Thoracic aorta (tissue), 2 donors: ENCODE data around the gene CRHR2. TPM values are rescaled to one million over a fixed set of nuclear protein-coding genes. Genes with fewer than 3 reads are reported as not detected.

Experiments
- ATAC-seq: fragments of 150-250 bp; one replicate; pipeline ENCODE4 v1.8.0; 2017; ENCODE audit warnings: low read depth; ENCODE audit not compliant: insufficient number of reproducible peaks, low FRiP score
- DNase-seq: peaks from one replicate; pipeline ENCODE4 v3.0.0-alpha.2; 2020; ENCODE audit warnings: low spot score
- H3K27ac ChIP-seq, 2 donors: fragments of 200-600 bp; sonication (generic); 1 replicate in 1 of 2; 2 replicates in 1 of 2; pipeline ENCODE4 v1.5.1; 2016; ENCODE audit warnings: mild to moderate bottlenecking in 2 of 2, moderate library complexity in 2 of 2
- H3K27me3 ChIP-seq: fragments of 200-600 bp; sonication (generic); replicated peaks from 2 replicates; pipeline ENCODE4 v1.6.0; 2016; ENCODE audit warnings: mild to moderate bottlenecking; ENCODE audit not compliant: insufficient read depth
- H3K36me3 ChIP-seq: fragments of 200-600 bp; sonication (generic); one replicate; pipeline ENCODE4 v1.5.1; 2016
- H3K4me1 ChIP-seq, 2 donors: fragments of 200-600 bp; sonication (generic); 1 replicate in 1 of 2; 2 replicates in 1 of 2; pipeline versions ENCODE4 v1.5.1 to v1.6.0; 2016; ENCODE audit warnings: low read depth in 2 of 2, mild to moderate bottlenecking in 1 of 2; ENCODE audit not compliant: control insufficient read depth in 1 of 2
- H3K4me3 ChIP-seq: fragments of 200-600 bp; sonication (generic); 2 replicates; pipeline ENCODE4 v1.5.1; 2016; ENCODE audit warnings: mild to moderate bottlenecking
- H3K9me3 ChIP-seq: fragments of 200-600 bp; sonication (generic); 2 replicates; pipeline ENCODE4 v1.5.1; 2016
- CTCF ChIP-seq: fragments of 200-600 bp; sonication (generic); IDR thresholded peaks from one replicate; pipeline ENCODE4 v1.5.1; 2019; ENCODE audit warnings: antibody characterized with exemption
- total RNA-seq, 2 donors: library from RNA; depleted of rRNA; stranded (reverse); fragments of >200 nt; gene quantifications; one replicate each; pipeline versions ENCODE4 v1.1.0 to v1.2.3, GENCODE V29; 2016

The CRHR2 gene
- total RNA-seq, 2 donors from 2014 or later: 0.21 TPM; not detected in 1

- no peak overlapping the region for H3K4me3 ChIP-seq
- TF ChIP-seq CTCF: no peak
- H3K27me3 ChIP-seq: no peaks in the 10 kb centered on the region
- DNase-seq (no peak), ATAC-seq (no peak)
- no peaks in the 10 kb centered on the region for H3K4me1 ChIP-seq
- H3K36me3 ChIP-seq: no peaks in the 10 kb centered on the region
- H3K27ac ChIP-seq: no peak overlapping the region
- H3K9me3 ChIP-seq: no peaks in the 10 kb centered on the region
Measured at GRCh38 chr7:30694774-30695721, 12.8 kb upstream of the CRHR2 start.

DNA sequence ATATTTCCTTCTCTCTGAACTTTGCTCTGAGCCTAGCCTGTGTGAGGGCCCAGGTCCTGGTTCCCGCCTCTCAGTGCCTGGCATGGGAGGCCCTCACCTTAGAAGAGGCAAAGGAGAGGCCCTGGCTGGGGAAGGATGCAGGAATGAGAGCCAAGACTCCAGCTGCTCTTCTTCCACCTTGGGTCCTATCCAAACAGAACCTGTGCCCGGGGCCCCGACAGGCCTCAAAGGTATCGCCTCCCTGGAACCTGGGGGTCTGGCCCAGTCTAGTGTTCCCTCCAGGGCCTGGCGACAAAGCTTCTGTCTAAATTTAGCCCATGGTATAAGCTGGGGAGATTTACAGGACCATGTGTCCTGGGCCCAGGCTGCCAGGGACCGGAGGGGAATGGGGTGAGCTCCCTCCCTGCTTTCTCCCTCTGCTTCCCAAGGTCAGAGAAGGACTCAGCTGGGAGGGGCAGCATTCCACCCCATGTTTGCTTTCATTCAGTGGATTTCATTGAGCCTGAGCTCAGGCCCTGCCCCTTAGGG is 12.0 kb upstream of the CRHR2 start:
- no peaks in the 10 kb centered on the region for H3K27me3 ChIP-seq
- no peaks in the 10 kb centered on the region for H3K36me3 ChIP-seq
- H3K4me3 ChIP-seq: no peak overlapping the region
- DNase-seq (no peak), ATAC-seq (no peak)
- no peaks in the 10 kb centered on the region for H3K9me3 ChIP-seq
- H3K27ac ChIP-seq: no peak overlapping the region
- no peak for TF ChIP-seq CTCF
- no peaks in the 10 kb centered on the region for H3K4me1 ChIP-seq

GRCh38 chr7:30692882-30693281 is 10.6 kb upstream of the CRHR2 start:
- ATAC-seq (no peak), DNase-seq (no peak)
- H3K27ac ChIP-seq: no peak overlapping the region
- no peaks in the 10 kb centered on the region for H3K36me3 ChIP-seq
- no peak overlapping the region for H3K4me3 ChIP-seq
- H3K4me1 ChIP-seq: no peaks in the 10 kb centered on the region
- H3K9me3 ChIP-seq: no peaks in the 10 kb centered on the region
- no peaks in the 10 kb centered on the region for H3K27me3 ChIP-seq
- no peak for TF ChIP-seq CTCF

DNA sequence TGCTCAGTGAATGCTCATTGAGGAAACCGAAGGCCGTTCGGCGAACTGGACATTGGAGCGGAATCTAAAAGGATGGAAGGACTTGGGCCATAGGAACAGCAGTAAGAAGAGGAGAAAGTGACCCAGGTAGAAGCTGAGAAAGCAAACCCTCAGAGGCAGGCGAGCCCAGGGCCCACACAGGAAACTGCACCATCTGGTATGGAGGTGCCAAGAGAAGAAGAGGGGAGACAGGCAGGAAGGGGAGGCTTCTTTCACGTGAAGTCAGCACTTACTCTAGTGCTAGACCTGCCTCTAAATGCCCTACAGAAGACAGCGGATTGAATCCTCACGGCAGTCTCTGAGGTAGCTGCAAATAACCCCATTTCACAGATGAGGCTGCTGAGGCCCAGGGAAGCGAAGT is 10.2 kb upstream of the CRHR2 start:
- Histone ChIP-seq H3K36me3 (no peaks in the 10 kb centered on the region), H3K27me3 (no peaks in the 10 kb centered on the region), H3K4me3 (no peak overlapping the region), H3K4me1 (no peaks in the 10 kb centered on the region), H3K9me3 (no peaks in the 10 kb centered on the region), H3K27ac (no peak overlapping the region)
- ATAC-seq: no peak
- no peak for TF ChIP-seq CTCF
- no peak for DNase-seq

DNA sequence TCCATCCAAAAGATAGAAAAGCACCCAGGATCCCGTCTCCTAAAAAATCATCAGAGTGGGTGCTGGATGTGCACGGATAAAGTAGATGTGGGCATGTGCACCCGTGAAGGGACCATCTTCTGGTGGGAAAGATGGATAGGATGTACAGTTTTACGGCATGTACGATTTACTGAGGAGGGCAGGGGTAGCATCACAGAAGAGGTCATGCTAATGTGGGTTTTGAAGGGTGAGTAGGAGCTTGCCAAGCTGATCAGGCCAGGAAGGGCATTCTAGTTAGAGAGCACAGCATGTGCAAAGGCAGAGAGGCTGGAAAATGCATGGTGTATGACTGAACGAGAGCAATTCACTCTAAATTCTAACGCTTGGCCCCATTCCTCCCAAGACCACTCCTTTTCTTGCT is 7.8 kb upstream of the CRHR2 start:
- no peak for DNase-seq
- no peaks in the 10 kb centered on the region for H3K9me3 ChIP-seq
- no peaks in the 10 kb centered on the region for H3K36me3 ChIP-seq
- no peak overlapping the region for H3K27ac ChIP-seq
- TF ChIP-seq CTCF: no peak
- ATAC-seq: no peak
- H3K4me3 ChIP-seq: no peak overlapping the region
- H3K4me1 ChIP-seq: no peaks in the 10 kb centered on the region
- no peaks in the 10 kb centered on the region for H3K27me3 ChIP-seq
